ENCODE data around the gene DUSP2.

- TF ChIP-seq RFX5 (IDR thresholded peaks at IDR 0.05; ENCODE audit: low read depth, low read length) (no peak), ZKSCAN8 (CRISPR knock-in tag; IDR thresholded peaks at IDR 0.05) (no peak), PPARD (CRISPR knock-in tag; IDR thresholded peaks at IDR 0.05) (no peak), DPF2 (IDR thresholded peaks at IDR 0.05) (no peak), CEBPB (tag; IDR thresholded peaks at IDR 0.05) (no peak), BCL6 (CRISPR knock-in tag; IDR thresholded peaks at IDR 0.05) (no peak), USF1 (CRISPR knock-in tag; IDR thresholded peaks at IDR 0.05) (no peak), ZNF146 (CRISPR knock-in tag; IDR thresholded peaks at IDR 0.05; ENCODE audit: unreplicated experiment) (no peak), MEIS2 (IDR thresholded peaks at IDR 0.05; ENCODE audit: partially characterized antibody) (no peak), ZNF212 (CRISPR knock-in tag; IDR thresholded peaks at IDR 0.05) (no peak), GABPB1 (CRISPR knock-in tag; IDR thresholded peaks at IDR 0.05) (no peak)
- TF ChIP-seq, protein P1, sequence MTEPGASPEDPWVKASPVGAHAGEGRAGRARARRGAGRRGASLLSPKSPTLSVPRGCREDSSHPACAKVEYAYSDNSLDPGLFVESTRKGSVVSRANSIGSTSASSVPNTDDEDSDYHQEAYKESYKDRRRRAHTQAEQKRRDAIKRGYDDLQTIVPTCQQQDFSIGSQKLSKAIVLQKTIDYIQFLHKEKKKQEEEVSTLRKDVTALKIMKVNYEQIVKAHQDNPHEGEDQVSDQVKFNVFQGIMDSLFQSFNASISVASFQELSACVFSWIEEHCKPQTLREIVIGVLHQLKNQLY (CRISPR knock-in tag; conservative IDR thresholded peaks at IDR 0.05), result no peak
Observed at GRCh38 chr2:96113951-96114350, 31.3 kb downstream of the DUSP2 start.

All from K562 (cell line).